Stimulated activated CD4-positive, alpha-beta T cell treated with anti-CD3 and anti-CD28 coated beads, Interleukin-1b, Interleukin-23, amount 100 ng/mL, for 4 hours (primary cell): ENCODE measurements around the gene BCL11A.

Experiments
- DNase-seq, 2 donors: peaks; one replicate each; pipeline ENCODE4 v3.0.0-alpha.2; 2020; ENCODE audit warnings: low read depth in 2 of 2

The BCL11A gene

DNA sequence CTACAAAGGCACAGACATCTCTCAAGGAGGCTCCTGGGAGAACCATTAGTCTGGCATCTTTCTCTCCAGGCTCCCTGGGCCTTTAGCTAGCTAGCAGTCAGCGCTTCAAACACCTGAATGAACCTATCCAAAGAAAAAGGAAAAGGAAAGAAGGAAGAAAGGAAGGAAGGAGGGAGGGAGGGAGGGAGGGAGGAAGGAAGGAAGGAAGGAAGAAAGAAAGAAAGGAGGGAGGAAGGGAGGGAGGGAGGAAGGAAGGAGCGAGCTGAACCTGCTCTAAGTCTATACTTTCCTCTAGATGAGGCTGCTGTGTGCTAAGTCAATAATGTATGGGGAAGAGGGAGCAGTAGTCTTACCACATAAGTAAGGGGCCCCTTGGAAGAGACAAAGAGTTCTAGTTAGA is 5.1 kb upstream of the BCL11A start:
- DNase-seq: no peak

GRCh38 chr2:60557486-60557864 is 4.0 kb upstream of the BCL11A start:
- no peak for DNase-seq

GRCh38 chr2:60556576-60557485 is 3.4 kb upstream of the BCL11A start:
- no peak for DNase-seq

GRCh38 chr2:60556175-60556574 is 2.7 kb upstream of the BCL11A start:
- no peak for DNase-seq

- DNase-seq: no peak
Measured at GRCh38 chr2:60555783-60556139, 2.3 kb upstream of the BCL11A start.

DNA sequence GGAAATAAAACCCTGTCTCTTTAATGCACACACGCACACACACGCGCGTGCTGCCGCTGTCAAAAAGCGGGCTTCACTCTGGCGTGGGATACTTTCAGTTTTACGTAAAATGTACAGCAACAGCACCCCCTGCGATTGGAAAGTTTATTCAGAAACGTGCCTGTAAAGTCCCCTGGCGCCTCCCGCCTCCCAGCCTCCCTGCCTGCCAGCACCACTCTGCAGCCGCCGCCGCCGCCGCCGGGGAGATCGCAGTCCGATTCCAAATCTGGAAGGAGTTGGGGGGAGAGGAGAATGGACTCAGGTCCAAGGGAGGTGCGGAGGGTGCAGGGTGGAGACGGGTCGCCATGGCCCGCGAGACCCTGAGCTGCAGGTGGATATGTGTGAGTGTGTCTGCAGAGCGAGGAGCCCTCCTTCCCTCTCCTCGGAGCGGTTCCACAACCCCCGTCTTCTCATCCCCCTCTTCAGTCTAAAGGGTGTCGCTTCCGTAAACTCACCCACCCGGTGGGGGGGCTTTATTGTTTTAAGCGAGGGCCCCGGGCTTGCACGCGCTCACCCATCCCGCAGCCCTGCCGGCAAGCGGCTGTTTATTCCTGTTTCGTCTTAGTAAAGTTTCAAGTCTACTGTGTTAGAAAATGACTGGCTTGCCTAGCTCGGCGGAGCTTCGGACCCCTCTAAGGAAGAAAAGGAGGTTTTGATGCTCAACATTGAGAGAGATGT is 1.8 kb upstream of the BCL11A start:
- peak in 1 of 2 donors; percentile 37 for DNase-seq

DNA sequence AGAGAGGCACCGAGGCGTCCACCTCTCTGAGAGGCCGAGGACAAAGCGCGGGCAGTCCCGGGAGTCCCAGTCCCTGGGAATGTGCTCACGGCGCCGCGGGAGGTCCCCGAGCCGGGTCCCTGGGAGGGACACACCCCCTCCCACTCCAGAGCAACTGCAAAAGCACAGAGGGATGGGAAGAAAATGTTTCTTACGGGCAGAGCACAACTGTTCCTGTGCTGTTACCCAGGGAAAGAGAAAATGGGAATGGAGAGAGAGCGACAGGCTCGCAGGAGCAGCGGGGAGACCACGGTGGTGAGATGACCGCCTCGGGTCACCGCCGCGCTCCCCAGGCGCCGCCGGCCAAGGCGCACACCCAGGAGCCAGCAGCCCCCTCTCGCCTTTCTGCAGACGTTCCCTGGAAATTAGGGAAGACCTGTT is 1.2 kb upstream of the BCL11A start:
- DNase-seq: no peak

- DNase-seq: no peak
Measured at GRCh38 chr2:60554074-60554645, 706 bp upstream of the BCL11A start.

DNA sequence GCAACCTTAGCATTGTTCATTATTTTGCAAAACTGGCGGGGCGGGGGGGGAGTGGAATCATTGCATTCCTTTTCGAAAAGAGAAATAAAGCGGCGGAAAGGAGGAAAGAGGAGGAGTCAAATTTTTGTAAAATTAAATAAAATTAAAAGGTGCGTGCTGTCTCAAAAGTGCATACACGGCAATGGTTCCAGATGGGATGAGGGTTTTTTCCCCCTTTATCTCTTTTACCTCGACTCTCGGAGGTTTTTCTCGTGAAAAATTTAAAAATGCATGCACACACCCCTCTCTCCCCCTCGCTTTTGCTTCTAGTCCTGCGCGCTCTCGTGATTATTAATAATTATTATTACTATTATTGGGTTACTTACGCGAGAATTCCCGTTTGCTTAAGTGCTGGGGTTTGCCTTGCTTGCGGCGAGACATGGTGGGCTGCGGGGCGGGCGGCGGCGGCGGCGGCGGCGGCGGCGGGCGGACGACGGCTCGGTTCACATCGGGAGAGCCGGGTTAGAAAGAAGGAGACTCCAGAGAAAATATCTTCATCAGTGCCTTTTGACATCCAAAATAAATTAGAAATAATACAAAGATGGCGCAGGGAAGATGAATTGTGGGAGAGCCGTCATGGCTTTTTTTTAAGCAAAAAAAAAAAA is 481 bp downstream of the BCL11A start:
- DNase-seq: no peak

- DNase-seq: no peak
Measured at GRCh38 chr2:60552078-60552850, 1.2 kb downstream of the BCL11A start.

GRCh38 chr2:60551240-60552077 is 2.0 kb downstream of the BCL11A start:
- no peak for DNase-seq

DNA sequence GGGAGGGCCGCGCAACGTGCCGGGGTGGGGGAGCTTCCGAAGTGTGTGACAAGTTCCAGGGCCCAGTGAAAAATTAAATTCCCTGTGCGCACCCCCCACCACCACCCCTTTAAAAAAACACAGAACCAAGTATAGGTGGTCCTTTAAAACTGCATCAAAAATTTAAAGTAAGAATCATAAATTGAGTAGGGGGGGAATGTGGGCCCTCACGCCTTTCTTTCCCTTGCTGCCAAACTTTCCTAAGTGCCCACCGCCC is 2.5 kb downstream of the BCL11A start:
- no peak for DNase-seq

- DNase-seq: no peak
Measured at GRCh38 chr2:60550178-60550983, 3.1 kb downstream of the BCL11A start.

GRCh38 chr2:60549928-60550177 is 3.6 kb downstream of the BCL11A start:
- no peak for DNase-seq

DNA sequence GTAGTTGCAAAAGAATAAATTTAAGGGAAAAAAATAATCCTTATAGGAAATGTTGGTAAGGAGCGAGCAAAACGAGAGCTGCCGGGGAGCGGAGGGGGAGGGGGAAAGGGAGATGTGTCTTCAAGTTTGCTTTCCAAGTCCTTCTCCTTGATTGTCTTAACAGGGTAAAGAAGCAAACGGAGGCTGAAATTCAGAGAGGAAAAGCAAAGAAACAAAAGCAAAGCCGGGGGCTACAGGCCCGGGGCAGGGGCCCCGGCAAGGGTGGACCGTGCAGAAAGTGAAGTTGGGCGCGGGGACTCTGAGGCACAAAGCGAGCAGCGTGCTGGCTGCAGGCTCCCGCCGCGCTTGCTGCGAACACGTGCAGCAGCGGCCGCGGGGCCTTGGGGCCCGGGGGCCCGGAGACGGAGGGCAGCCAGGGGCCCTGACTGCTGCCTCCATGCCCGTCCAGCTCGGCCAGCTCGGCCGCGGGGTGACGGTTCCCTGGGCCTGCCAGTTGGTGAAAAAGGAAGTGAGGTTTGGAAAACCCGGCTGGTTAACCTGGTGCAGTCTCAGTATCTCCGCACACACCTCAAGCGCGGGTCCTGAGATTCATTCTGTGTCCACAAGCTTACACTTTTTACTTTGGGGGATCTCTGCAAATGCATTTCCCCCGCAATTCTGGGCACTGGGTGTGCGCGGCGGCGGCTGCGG is 4.1 kb downstream of the BCL11A start:
- DNase-seq: no peak

- no peak for DNase-seq
Measured at GRCh38 chr2:60548845-60549237, 4.6 kb downstream of the BCL11A start.

DNA sequence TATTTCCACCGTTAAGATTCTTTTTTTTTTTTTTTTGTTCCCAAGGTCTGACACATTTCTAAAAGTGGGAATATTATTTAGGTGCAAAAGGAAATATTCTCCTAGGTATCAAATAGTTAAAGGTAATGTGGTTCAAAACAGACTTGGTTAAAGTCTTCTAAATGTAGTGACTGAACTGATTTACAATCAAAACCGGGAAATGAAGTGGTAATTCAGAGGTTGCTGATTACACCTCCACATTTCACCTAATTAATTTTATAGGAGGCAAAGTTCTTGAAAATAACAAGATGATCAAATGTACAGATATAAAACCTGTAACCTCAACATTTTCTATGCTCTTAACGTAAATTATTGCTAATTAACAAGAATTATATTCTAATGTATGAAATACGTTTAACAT is 5.1 kb downstream of the BCL11A start:
- DNase-seq: no peak

GRCh38 chr2:60547841-60548240 is 5.6 kb downstream of the BCL11A start:
- no peak for DNase-seq

DNA sequence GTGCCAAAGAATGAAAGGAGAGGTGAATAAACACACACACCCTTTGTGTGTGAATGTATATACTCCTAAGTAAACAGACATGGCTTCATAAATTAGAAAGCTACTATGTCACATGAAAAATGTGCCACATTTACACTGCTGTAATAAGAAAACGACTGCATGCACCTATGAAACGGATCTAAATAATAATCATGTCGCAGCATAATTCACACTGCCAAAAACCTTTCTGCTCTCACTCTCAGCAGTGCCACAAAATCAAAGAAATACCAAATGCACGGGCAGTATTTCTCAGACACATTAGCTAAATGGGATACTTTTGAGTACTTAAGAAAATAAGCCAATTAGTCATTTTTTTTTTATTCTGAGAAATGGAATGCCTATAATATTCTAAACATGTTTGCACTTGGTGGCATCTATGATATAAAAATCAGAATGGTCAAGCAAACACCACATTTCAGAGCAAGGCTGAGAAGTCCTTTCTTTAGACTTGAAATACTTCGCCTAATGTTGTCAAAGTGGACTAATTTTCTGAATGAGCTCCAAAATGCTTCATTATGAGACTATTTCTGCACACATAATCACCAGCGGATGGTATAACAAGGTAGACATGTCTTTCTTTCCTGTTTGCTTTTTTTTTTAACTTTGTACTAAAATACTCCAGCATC is 6.6 kb downstream of the BCL11A start:
- no peak for DNase-seq
